AG10803 (cell line): ENCODE data around the gene RTKN.

ENCODE experiments used
- DNase-seq: peaks from one replicate; pipeline ENCODE4 v3.0.0; 2010; ENCODE audit warnings: low read depth
- H3K4me3 ChIP-seq: 2 replicates; pipeline ENCODE4 v1.5.1; 2011; ENCODE audit warnings: mild to moderate bottlenecking, low read length, control low read depth
- CTCF ChIP-seq: conservative IDR thresholded peaks from 2 replicates; pipeline ENCODE4 v1.5.1; 2011; ENCODE audit warnings: mild to moderate bottlenecking, low read length, control low read depth, inconsistent platforms

Gene RTKN

DNA sequence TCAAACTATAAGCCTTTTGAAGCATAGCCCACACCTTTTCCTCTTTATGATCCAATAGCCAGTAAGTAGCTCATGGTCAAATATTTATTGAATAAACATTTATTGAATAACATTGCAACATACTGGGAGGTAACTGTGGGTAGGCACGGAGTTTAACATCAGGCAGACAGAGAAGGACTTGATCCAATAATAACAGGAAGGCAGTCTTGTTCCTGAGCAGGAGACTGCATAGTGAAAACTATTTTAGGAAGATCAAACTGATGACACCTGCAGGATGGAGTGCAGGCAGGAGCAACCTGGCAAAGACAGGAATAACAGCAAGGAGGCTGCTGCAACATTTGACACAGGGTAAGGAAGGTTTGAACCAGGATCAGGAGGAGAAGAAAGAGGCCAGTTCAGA, 58.5 kb downstream of the RTKN start:
- H3K4me3 ChIP-seq = no peak overlapping the region
- no peak for TF ChIP-seq CTCF
- DNase-seq = peak; percentile 77

- H3K4me3 ChIP-seq = no peak overlapping the region
- DNase-seq = no peak
- no peak for TF ChIP-seq CTCF
Measured at GRCh38 chr2:74381751-74382150, 60.0 kb downstream of the RTKN start.

GRCh38 chr2:74379851-74380789, 61.6 kb downstream of the RTKN start, which contains the start of gene DCTN1:
Gene DCTN1, minus strand, starts transcription at chr2:74380311. Its CDS starts 274 bp downstream, at chr2:74380037.
- TF ChIP-seq CTCF = no peak
- peak; percentile 74 for DNase-seq
- H3K4me3 ChIP-seq = peak within 1 kb of the TSS; percentile 71

DNA sequence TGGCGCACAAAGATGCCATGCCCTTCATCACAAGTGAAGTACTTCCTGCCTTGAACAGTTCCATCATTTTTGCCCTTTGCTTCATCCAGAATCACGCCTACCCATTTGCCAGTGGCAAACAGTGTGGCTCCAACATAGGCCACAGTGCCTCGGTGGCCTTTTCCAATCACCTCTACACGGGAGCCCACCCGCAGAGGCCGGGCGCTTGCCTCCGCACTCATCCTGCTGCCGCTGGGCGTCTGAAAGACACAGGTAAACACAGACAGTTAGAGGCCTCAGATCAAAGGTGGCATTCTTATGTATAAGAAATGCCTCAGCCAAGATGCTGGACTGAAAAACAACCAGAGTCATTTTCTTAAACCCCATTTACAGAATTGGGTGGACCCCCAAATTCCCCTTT, 63.7 kb downstream of the RTKN start:
- no peak overlapping the region for H3K4me3 ChIP-seq
- no peak for TF ChIP-seq CTCF
- DNase-seq = no peak

- no peak for DNase-seq
- no peak for TF ChIP-seq CTCF
- H3K4me3 ChIP-seq = no peak overlapping the region
Measured at GRCh38 chr2:74375838-74376237, 65.9 kb downstream of the RTKN start.
